GM18951 (cell line): ENCODE results near the gene ARHGAP24.

Experiments used
- POLR2A ChIP-seq: IDR thresholded peaks from 4 replicates; pipeline ENCODE4 v1.6.1; 2011; ENCODE audit warnings: mild to moderate bottlenecking; ENCODE audit not compliant: insufficient read length, insufficient read depth; ENCODE audit errors: extremely low read depth
- in situ Hi-C: fragments of 300-500 bp; cut with MboI; formaldehyde crosslinking; loops from one replicate; pipeline ENCODE4 v1.12.0; 2022; ENCODE audit warnings: low sequenced_read_pairs, mixed read lengths, inconsistent platforms; ENCODE audit not compliant: unreplicated experiment

ARHGAP24 gene

GRCh38 chr4:85952528-85952927, 477.6 kb downstream of the ARHGAP24 start:
- TF ChIP-seq POLR2A, result no peak
- in situ Hi-C loops, result loop anchor here (25.0 kb wide), 1 partner anchor 565 kb away; no protein-coding TSS in a partner anchor

GRCh38 chr4:85952972-85953650, 478.2 kb downstream of the ARHGAP24 start:
- TF ChIP-seq POLR2A, result no peak
- in situ Hi-C loops, result loop anchor here (25.0 kb wide), 1 partner anchor 566 kb away; no protein-coding TSS in a partner anchor

- no peak for TF ChIP-seq POLR2A
- in situ Hi-C loops, result loop anchor here (25.0 kb wide), 1 partner anchor 566 kb away; no protein-coding TSS in a partner anchor
Observed at GRCh38 chr4:85953651-85954018, 478.7 kb downstream of the ARHGAP24 start.

GRCh38 chr4:85955620-85956292, 480.8 kb downstream of the ARHGAP24 start:
- in situ Hi-C loops, result loop anchor here (25.0 kb wide), 1 partner anchor 568 kb away; no protein-coding TSS in a partner anchor
- TF ChIP-seq POLR2A, result no peak

GRCh38 chr4:85956293-85956945, 481.5 kb downstream of the ARHGAP24 start:
- no peak for TF ChIP-seq POLR2A
- in situ Hi-C loops, result loop anchor here (25.0 kb wide), 1 partner anchor 569 kb away; no protein-coding TSS in a partner anchor

- in situ Hi-C loops, result loop anchor here (25.0 kb wide), 1 partner anchor 575 kb away; no protein-coding TSS in a partner anchor
- no peak for TF ChIP-seq POLR2A
Observed at GRCh38 chr4:85961887-85962286, 486.9 kb downstream of the ARHGAP24 start.

GRCh38 chr4:85963231-85963630, 488.3 kb downstream of the ARHGAP24 start:
- in situ Hi-C loops, result loop anchor here (25.0 kb wide), 1 partner anchor 576 kb away; no protein-coding TSS in a partner anchor
- no peak for TF ChIP-seq POLR2A

GRCh38 chr4:85964298-85964697, 489.3 kb downstream of the ARHGAP24 start:
- in situ Hi-C loops, result loop anchor here (25.0 kb wide), 1 partner anchor 577 kb away; no protein-coding TSS in a partner anchor

GRCh38 chr4:85965017-85965416, 490.1 kb downstream of the ARHGAP24 start:
- in situ Hi-C loops, result loop anchor here (25.0 kb wide), 1 partner anchor 578 kb away; no protein-coding TSS in a partner anchor

More at GRCh38 chr4:85964298-85964697, 489.3 kb downstream of the ARHGAP24 start:
- no peak for TF ChIP-seq POLR2A

- in situ Hi-C loops, result loop anchor here (25.0 kb wide), 1 partner anchor 578 kb away; no protein-coding TSS in a partner anchor
- no peak for TF ChIP-seq POLR2A
Observed at GRCh38 chr4:85965529-85965928, 490.6 kb downstream of the ARHGAP24 start.

GRCh38 chr4:85966373-85966772, 491.4 kb downstream of the ARHGAP24 start:
- TF ChIP-seq POLR2A, result no peak
- in situ Hi-C loops, result loop anchor here (25.0 kb wide), 1 partner anchor 579 kb away; no protein-coding TSS in a partner anchor

- no peak for TF ChIP-seq POLR2A
- in situ Hi-C loops, result loop anchor here (25.0 kb wide), 1 partner anchor 581 kb away; no protein-coding TSS in a partner anchor
Observed at GRCh38 chr4:85967872-85968271, 492.9 kb downstream of the ARHGAP24 start.
